Gastroesophageal sphincter (tissue), 4 donors: ENCODE measurements around the gene UTP25. TPM values are rescaled to one million over a fixed set of nuclear protein-coding genes. Genes with fewer than 3 reads are reported as not detected.

Experiments used
- ATAC-seq: fragments of 150-250 bp; one replicate; pipeline ENCODE4 v1.9.1; 2016; ENCODE audit warnings: mild to moderate bottlenecking, moderate library complexity
- H3K27ac ChIP-seq, 4 donors: fragments of 200-600 bp; sonication (generic) in 3 of 4; 1 replicate in 3 of 4; 2 replicates in 1 of 4; pipeline ENCODE4 v1.5.1; 2016 to 2019
- H3K27me3 ChIP-seq: fragments of 200-600 bp; sonication (generic); one replicate; pipeline ENCODE4 v1.5.1; 2019
- H3K36me3 ChIP-seq, 2 donors: fragments of 200-600 bp; sonication (generic); one replicate each; pipeline ENCODE4 v1.5.1; 2019; ENCODE audit warnings: control low read depth in 1 of 2
- H3K4me1 ChIP-seq, 3 donors: fragments of 200-600 bp; sonication (generic); 1 replicate in 2 of 3; 2 replicates in 1 of 3; pipeline ENCODE4 v1.5.1; 2016 to 2019; ENCODE audit warnings: control low read depth in 2 of 3
- H3K4me3 ChIP-seq, 2 donors: fragments of 200-600 bp; sonication (generic); one replicate each; pipeline ENCODE4 v1.5.1; 2019; ENCODE audit warnings: mild to moderate bottlenecking in 1 of 2, moderate library complexity in 1 of 2
- H3K9me3 ChIP-seq, 3 donors: fragments of 200-600 bp; sonication (generic); one replicate each; pipeline ENCODE4 v1.5.1; 2017 to 2019; ENCODE audit warnings: control low read depth in 2 of 3
- EP300 ChIP-seq: sonication (generic); formaldehyde crosslinking; IDR thresholded peaks from one replicate; pipeline ENCODE4 v1.6.1; 2017; ENCODE audit warnings: antibody characterized with exemption, mild to moderate bottlenecking
- POLR2A ChIP-seq, 2 donors: fragments of 450-650 bp; IDR thresholded peaks; one replicate each; pipeline ENCODE4 v1.6.1; 2017; ENCODE audit warnings: antibody characterized with exemption in 2 of 2, mild to moderate bottlenecking in 2 of 2, moderate library complexity in 1 of 2
- POLR2AphosphoS5 ChIP-seq: sonication (generic); formaldehyde crosslinking; IDR thresholded peaks from one replicate; pipeline ENCODE4 v1.6.1; 2017; ENCODE audit warnings: antibody characterized with exemption
- WGBS, 2 donors: methylation state at CpG; one replicate each; pipeline ENCODE4 v1.1.5; 2018; ENCODE audit warnings: low coverage in 1 of 2; 5-methylcytosine and 5-hydroxymethylcytosine counted together
- total RNA-seq, 4 donors: library from RNA; depleted of rRNA; stranded (reverse); fragments of >200 nt; gene quantifications; one replicate each; pipeline ENCODE4 v1.1.0, GENCODE V29; 2016
- TF ChIP-seq, protein P1 (sequence below), 4 experiments: fragments of 200-600 bp in 2 of 4; fragments of 450-650 bp in 2 of 4; sonication (generic) in 1 of 4; IDR thresholded peaks; one replicate each; pipeline ENCODE4 v1.5.1; 2017 to 2019; ENCODE audit warnings: antibody characterized with exemption in 4 of 4, mild to moderate bottlenecking in 2 of 4, moderate library complexity in 2 of 4

The UTP25 gene
- total RNA-seq, 4 donors from 2014 or later = 4.5 to 8.7 (median 8.0) TPM

DNA sequence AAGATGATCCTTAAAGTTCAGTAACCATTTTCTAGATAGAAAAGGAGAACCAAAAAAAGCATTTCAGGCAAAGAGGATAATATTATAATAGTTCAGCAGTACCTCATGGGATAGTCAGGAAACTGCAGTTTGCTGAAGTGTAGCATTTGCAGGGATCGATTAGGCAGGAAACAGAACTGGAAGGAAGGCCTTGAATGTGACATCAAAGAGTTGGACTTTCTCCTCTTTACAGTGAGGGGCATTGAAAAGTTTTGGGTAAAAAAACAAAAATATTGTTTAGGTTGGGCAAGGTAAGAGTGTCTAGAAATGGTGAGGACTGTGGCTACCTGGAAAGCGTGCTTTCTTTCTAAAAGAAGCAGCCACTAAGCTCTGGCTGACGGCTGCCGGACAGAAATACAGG is 13.9 kb upstream of the UTP25 start:
- WGBS, 2 donors = 87 to 91% methylated on average over 4 of the region's 4 CpGs
- Histone ChIP-seq H3K27me3 (no peaks in the 10 kb centered on the region), H3K4me1 (no peaks in the 10 kb centered on the region), H3K4me3 (no peak overlapping the region), H3K36me3 (no peaks in the 10 kb centered on the region), H3K27ac (no peak overlapping the region), H3K9me3 (no peaks in the 10 kb centered on the region)
- ATAC-seq = no peak
- TF ChIP-seq EP300 (no peak), POLR2A (IDR thresholded peaks at IDR 0.05) (no peak), POLR2AphosphoS5 (no peak)
- TF ChIP-seq, protein P1, sequence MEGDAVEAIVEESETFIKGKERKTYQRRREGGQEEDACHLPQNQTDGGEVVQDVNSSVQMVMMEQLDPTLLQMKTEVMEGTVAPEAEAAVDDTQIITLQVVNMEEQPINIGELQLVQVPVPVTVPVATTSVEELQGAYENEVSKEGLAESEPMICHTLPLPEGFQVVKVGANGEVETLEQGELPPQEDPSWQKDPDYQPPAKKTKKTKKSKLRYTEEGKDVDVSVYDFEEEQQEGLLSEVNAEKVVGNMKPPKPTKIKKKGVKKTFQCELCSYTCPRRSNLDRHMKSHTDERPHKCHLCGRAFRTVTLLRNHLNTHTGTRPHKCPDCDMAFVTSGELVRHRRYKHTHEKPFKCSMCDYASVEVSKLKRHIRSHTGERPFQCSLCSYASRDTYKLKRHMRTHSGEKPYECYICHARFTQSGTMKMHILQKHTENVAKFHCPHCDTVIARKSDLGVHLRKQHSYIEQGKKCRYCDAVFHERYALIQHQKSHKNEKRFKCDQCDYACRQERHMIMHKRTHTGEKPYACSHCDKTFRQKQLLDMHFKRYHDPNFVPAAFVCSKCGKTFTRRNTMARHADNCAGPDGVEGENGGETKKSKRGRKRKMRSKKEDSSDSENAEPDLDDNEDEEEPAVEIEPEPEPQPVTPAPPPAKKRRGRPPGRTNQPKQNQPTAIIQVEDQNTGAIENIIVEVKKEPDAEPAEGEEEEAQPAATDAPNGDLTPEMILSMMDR (IDR thresholded peaks at IDR 0.05) = no peak

DNA sequence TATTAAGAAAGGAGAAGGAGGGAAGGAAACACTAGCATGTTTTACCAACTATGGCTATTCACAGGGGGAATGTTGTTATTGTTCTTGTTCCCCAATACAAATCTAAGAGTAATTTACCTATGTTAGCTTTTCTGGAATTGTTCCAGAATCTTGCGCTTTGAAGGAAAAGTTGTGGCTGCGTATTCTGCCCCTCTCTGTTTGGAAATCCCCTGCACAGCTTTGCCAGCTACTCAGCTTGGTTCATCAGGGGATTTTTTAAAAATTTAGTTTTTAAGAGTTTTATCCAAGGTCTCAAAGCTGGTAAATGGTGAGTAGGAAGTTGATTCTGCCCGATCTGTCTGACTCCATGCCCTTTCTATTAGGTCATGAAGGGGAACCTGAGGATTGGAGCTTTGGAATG is 12.3 kb upstream of the UTP25 start:
- no peak for ATAC-seq
- Histone ChIP-seq H3K9me3 (no peaks in the 10 kb centered on the region), H3K4me1 (no peaks in the 10 kb centered on the region), H3K27ac (no peak overlapping the region), H3K36me3 (no peaks in the 10 kb centered on the region), H3K27me3 (no peaks in the 10 kb centered on the region), H3K4me3 (no peak overlapping the region)
- TF ChIP-seq, protein P1 (IDR thresholded peaks at IDR 0.05) = no peak
- 50 to 82% methylated on average over 2 to 3 of the region's 3 CpGs for WGBS, 2 donors

DNA sequence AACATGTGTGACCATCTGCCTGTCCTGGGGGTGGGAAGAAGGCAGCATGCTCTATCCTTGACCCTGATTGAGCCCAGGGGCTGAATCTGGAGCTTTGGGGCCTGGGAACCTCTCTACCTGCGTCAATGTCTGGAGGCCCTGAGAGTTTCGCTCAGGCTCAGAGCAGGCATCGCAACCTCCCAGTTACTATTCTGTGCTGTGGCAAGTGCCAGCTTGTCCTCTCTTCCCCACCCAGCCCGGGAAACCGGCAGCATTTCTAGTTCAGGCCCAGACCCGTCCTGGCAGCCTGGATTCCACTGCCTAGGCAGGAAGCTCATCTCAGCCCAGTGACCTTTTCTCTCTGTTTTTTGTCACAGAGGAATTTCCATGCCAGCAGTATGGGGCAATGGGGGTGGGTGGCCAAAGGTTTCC is 11.8 kb upstream of the UTP25 start:
- no peaks in the 10 kb centered on the region for H3K9me3 ChIP-seq
- WGBS, 2 donors = 73% methylated on average over 5 of the region's 6 CpGs; no CpG with 5 or more reads in 1 of the 2 donors
- H3K36me3 ChIP-seq = no peaks in the 10 kb centered on the region
- TF ChIP-seq EP300 (no peak), POLR2A (IDR thresholded peaks at IDR 0.05) (no peak), POLR2AphosphoS5 (no peak)
- TF ChIP-seq, protein P1 (IDR thresholded peaks at IDR 0.05) = no peak
- no peaks in the 10 kb centered on the region for H3K27me3 ChIP-seq
- no peaks in the 10 kb centered on the region for H3K4me1 ChIP-seq
- no peak for ATAC-seq
- no peak overlapping the region for H3K4me3 ChIP-seq
- H3K27ac ChIP-seq = no peak overlapping the region

DNA sequence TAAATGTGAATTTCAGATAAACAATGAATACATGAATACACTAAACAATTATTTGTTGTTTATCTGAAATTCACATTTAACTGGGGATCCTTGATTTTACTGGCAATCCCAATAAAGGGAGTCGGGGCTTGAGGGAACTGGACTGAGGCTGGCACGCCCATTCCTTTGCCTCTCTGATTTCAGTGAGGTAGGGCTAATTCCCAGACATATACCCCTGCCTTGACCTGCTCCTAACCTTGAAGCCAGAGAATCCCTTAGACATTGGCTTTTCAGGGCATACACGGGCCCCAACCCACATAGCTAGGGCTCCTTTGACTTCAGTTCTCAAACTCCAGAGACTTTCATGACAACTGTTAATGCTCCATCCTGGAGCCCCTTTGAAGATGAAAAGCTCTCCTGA is 10.8 kb upstream of the UTP25 start:
- 95 to 100% methylated on average over 2 of the region's 3 CpGs for WGBS, 2 donors
- no peak for ATAC-seq

DNA sequence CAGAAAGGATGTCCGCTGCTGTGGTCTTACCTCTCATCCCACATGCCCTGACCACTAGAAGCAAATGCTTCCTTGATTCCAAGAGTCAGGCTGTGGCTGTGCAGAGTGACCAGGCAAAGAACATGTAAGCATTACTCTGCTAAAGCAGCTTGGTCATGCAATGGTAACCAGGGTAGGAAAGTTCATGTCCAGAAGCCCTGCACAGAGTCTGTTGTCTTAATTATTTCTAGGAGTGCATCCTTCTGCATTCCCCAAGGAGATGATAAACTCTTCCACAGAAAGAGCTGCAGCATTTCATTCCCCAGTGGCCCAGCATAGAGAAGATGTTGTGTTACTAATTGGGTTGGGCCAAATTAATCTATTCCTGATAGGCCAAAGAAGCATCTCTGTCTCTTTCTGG is 10.1 kb upstream of the UTP25 start:
- no peak for ATAC-seq
- H3K27ac ChIP-seq = no peak overlapping the region
- WGBS, 2 donors = 67% methylated on average over 1 of the region's 1 CpG; no CpG with 5 or more reads in 1 of the 2 donors

More for the DNA sequence above, 10.8 kb upstream of the UTP25 start:
- H3K4me1 ChIP-seq = no peaks in the 10 kb centered on the region
- H3K9me3 ChIP-seq = no peaks in the 10 kb centered on the region
- TF ChIP-seq POLR2A (IDR thresholded peaks at IDR 0.05) (no peak), EP300 (no peak), POLR2AphosphoS5 (no peak)
- TF ChIP-seq, protein P1 (IDR thresholded peaks at IDR 0.05) = no peak
- no peak overlapping the region for H3K4me3 ChIP-seq
- H3K36me3 ChIP-seq = no peaks in the 10 kb centered on the region
- H3K27me3 ChIP-seq = peaks cover 6% of the 10 kb centered on the region
- no peak overlapping the region for H3K27ac ChIP-seq

More for the DNA sequence above, 10.1 kb upstream of the UTP25 start:
- Histone ChIP-seq H3K36me3 (no peaks in the 10 kb centered on the region), H3K4me3 (no peak overlapping the region), H3K27me3 (peaks cover 6% of the 10 kb centered on the region), H3K4me1 (peaks cover 0 to under 1% (median 0%) of the 10 kb centered on the region in 3 donors), H3K9me3 (no peaks in the 10 kb centered on the region)
- TF ChIP-seq EP300 (no peak), POLR2A (IDR thresholded peaks at IDR 0.05) (no peak), POLR2AphosphoS5 (no peak)
- TF ChIP-seq, protein P1 (IDR thresholded peaks at IDR 0.05) = no peak
